Coronary artery (tissue), 2 donors: ENCODE measurements around the gene CDCA4.

ENCODE experiments used
- DNase-seq: peaks from one replicate; pipeline ENCODE4 v3.0.0-alpha.2; 2017; ENCODE audit warnings: low spot score
- H3K27ac ChIP-seq, 2 donors: fragments of 200-600 bp; sonication (generic); one replicate each; pipeline ENCODE4 v1.5.1; 2016 to 2019
- H3K4me3 ChIP-seq: fragments of 200-600 bp; sonication (generic); 2 replicates; pipeline ENCODE4 v1.5.1; 2016; ENCODE audit warnings: mild to moderate bottlenecking, moderate library complexity
- CTCF ChIP-seq: fragments of 200-600 bp; sonication (generic); IDR thresholded peaks from one replicate; pipeline ENCODE4 v1.5.1; 2019; ENCODE audit warnings: antibody characterized with exemption

CDCA4 gene

GRCh38 chr14:104966981-104967385 lies 53.9 kb downstream of the CDCA4 start:
- Histone ChIP-seq H3K27ac (peak overlapping the region; percentile 71 to 97), H3K4me3 (peak overlapping the region; percentile 68)
- DNase-seq, result no peak
- TF ChIP-seq CTCF, result no peak

GRCh38 chr14:104966261-104966865 lies 54.5 kb downstream of the CDCA4 start:
- peak overlapping the region; percentile 71 to 97 for H3K27ac ChIP-seq
- no peak overlapping the region for H3K4me3 ChIP-seq
- TF ChIP-seq CTCF, result no peak
- no peak for DNase-seq

GRCh38 chr14:104965561-104966231 lies 55.2 kb downstream of the CDCA4 start:
- Histone ChIP-seq H3K4me3 (no peak overlapping the region), H3K27ac (peak overlapping the region in 1 of 2 donors; percentile 97)
- no peak for DNase-seq
- no peak for TF ChIP-seq CTCF

DNA sequence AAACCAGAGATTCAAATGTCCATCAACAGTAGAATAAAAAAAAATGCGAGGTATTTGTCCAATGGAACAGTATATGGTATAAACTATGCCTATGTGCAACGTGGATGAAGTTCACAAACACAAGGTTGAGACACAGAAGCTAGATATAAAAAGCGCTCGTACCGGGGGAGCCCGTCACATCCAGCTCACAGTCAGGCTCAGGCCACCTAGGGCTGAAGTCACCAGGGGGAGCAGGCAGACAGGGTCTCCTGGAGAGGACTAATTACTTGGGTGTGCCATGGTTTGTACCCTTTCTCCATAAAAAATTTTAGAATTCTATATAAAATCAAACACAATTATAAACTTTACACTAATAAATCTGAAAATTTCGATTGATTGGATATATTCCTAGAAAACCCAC lies 56.3 kb downstream of the CDCA4 start:
- Histone ChIP-seq H3K4me3 (no peak overlapping the region), H3K27ac (no peak overlapping the region)
- TF ChIP-seq CTCF, result no peak
- DNase-seq, result no peak
